ENCODE results near the gene DCAKD.

Gene DCAKD

GRCh38 chr17:45030733-45031132 is 20.7 kb downstream of the DCAKD start:
- no peak for DNase-seq (ENCODE audit: low spot score)

- no peak for DNase-seq (ENCODE audit: low spot score)
Observed at GRCh38 chr17:45029758-45030423, 21.5 kb downstream of the DCAKD start.

GRCh38 chr17:45029096-45029495 is 22.3 kb downstream of the DCAKD start:
- DNase-seq (ENCODE audit: low spot score), result no peak

GRCh38 chr17:45022655-45023339 is 28.6 kb downstream of the DCAKD start:
- DNase-seq (ENCODE audit: low spot score), result no peak

- no peak for DNase-seq (ENCODE audit: low spot score)
Observed at GRCh38 chr17:45022288-45022648, 29.2 kb downstream of the DCAKD start.

GRCh38 chr17:45021607-45022287 is 29.7 kb downstream of the DCAKD start:
- peak; percentile 37 for DNase-seq (ENCODE audit: low spot score)

GRCh38 chr17:45020354-45021138 is 30.9 kb downstream of the DCAKD start:
- DNase-seq (ENCODE audit: low spot score), result no peak

GRCh38 chr17:45018848-45019711 is 32.4 kb downstream of the DCAKD start:
- peak; percentile 58 for DNase-seq (ENCODE audit: low spot score)

- no peak for DNase-seq (ENCODE audit: low spot score)
Observed at GRCh38 chr17:45018514-45018847, 33.0 kb downstream of the DCAKD start.

GRCh38 chr17:45016823-45017222 is 34.6 kb downstream of the DCAKD start:
- DNase-seq (ENCODE audit: low spot score), result peak; percentile 63

- no peak for DNase-seq (ENCODE audit: low spot score)
Observed at GRCh38 chr17:45016237-45016636, 35.2 kb downstream of the DCAKD start.

GRCh38 chr17:45013021-45013997 is 38.1 kb downstream of the DCAKD start:
- no peak for DNase-seq (ENCODE audit: low spot score)

GRCh38 chr17:45011767-45012166 is 39.7 kb downstream of the DCAKD start:
- no peak for DNase-seq (ENCODE audit: low spot score)

- DNase-seq (ENCODE audit: low spot score), result no peak
Observed at GRCh38 chr17:45009676-45010467, 41.6 kb downstream of the DCAKD start.

- DNase-seq (ENCODE audit: low spot score), result no peak
Observed at GRCh38 chr17:45008216-45008615, 43.2 kb downstream of the DCAKD start.

- no peak for DNase-seq (ENCODE audit: low spot score)
Observed at GRCh38 chr17:45006927-45007461, 44.4 kb downstream of the DCAKD start.

GRCh38 chr17:45005700-45006099 is 45.7 kb downstream of the DCAKD start:
- DNase-seq (ENCODE audit: low spot score), result no peak

- DNase-seq (ENCODE audit: low spot score), result no peak
Observed at GRCh38 chr17:45004388-45004787, 47.0 kb downstream of the DCAKD start.

- DNase-seq (ENCODE audit: low spot score), result no peak
Observed at GRCh38 chr17:45003877-45004276, 47.6 kb downstream of the DCAKD start.
